Glutamatergic neuron (in vitro differentiated cells): Measurements from ENCODE around the gene CFAP298. TPM values are rescaled to one million over a fixed set of nuclear protein-coding genes. Genes with fewer than 3 reads are reported as not detected.

ENCODE experiments used
- DNase-seq: peaks from one replicate; pipeline ENCODE4 v3.0.0; 2022
- H3K27ac Mint-ChIP-seq: one replicate; pipeline ENCODE4 v1.8.0; 2020; ENCODE audit warnings: mild to moderate bottlenecking, mixed read lengths, inconsistent platforms; ENCODE audit not compliant: unreplicated experiment
- H3K27me3 Mint-ChIP-seq: one replicate; pipeline ENCODE4 v1.8.0; 2020; ENCODE audit warnings: mild to moderate bottlenecking, moderate library complexity, mixed read lengths, inconsistent platforms; ENCODE audit not compliant: unreplicated experiment
- H3K36me3 Mint-ChIP-seq: one replicate; pipeline ENCODE4 v1.8.0; 2020; ENCODE audit warnings: mild to moderate bottlenecking, mixed read lengths, inconsistent platforms; ENCODE audit not compliant: unreplicated experiment
- H3K4me1 Mint-ChIP-seq: one replicate; pipeline ENCODE4 v1.8.0; 2020; ENCODE audit warnings: mild to moderate bottlenecking, low read depth, mixed read lengths, inconsistent platforms; ENCODE audit not compliant: unreplicated experiment
- H3K4me3 Mint-ChIP-seq: one replicate; pipeline ENCODE4 v1.8.0; 2020; ENCODE audit warnings: mild to moderate bottlenecking, mixed read lengths, inconsistent platforms; ENCODE audit not compliant: unreplicated experiment
- H3K9me3 Mint-ChIP-seq: one replicate; pipeline ENCODE4 v1.8.0; 2020; ENCODE audit warnings: mild to moderate bottlenecking, moderate library complexity, mixed read lengths, inconsistent platforms; ENCODE audit not compliant: unreplicated experiment
- CTCF ChIP-seq: fragments of 200-600 bp; sonication (generic); IDR thresholded peaks from one replicate; pipeline ENCODE4 v1.5.0; 2021; ENCODE audit not compliant: partially characterized antibody, unreplicated experiment
- total RNA-seq: library from RNA; stranded (reverse); fragmentation: NEBNext Ultra II Directional; extraction: Animal tissue kit (Norgen Biotek cat#: 25700); gene quantifications from one replicate; pipeline ENCODE4 v1.2.1, GENCODE V29; 2021; ENCODE audit not compliant: unreplicated experiment

Gene CFAP298
- total RNA-seq, 1 donor from 2014 or later, result 124 TPM

DNA sequence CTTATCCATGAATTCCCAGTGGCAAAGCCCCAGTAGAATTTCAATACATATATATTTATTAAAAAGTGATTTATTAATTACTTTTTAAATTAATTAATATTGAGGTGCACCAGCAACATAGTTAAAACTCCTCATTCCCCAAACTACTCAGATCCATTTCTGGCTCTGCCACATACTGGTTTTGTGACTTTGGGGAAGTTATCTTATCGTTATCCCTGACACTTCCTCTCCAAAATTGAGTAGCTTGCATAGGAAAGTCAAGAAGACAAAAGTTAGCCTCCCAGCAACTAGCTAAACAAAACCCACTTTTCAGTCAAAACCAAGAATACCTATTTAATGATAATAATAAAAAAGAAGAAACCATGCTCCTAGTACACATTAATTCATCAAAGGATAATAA, 62.7 kb downstream of the CFAP298 start:
- TF ChIP-seq CTCF, result no peak
- no peak overlapping the region for H3K4me3 Mint-ChIP-seq
- H3K36me3 Mint-ChIP-seq, result no peaks in the 10 kb centered on the region
- no peak overlapping the region for H3K27ac Mint-ChIP-seq
- H3K4me1 Mint-ChIP-seq, result no peaks in the 10 kb centered on the region
- no peaks in the 10 kb centered on the region for H3K9me3 Mint-ChIP-seq
- no peak for DNase-seq
- no peaks in the 10 kb centered on the region for H3K27me3 Mint-ChIP-seq

Other genes starting within 250 kb of the CFAP298 start
- 15.5 TPM for gene URB1, start 219.4 kb downstream of the CFAP298 start, total RNA-seq
- 2.5 TPM for gene EVA1C, start 199.7 kb downstream of the CFAP298 start, total RNA-seq
- gene TCP10L, start 26.9 kb downstream of the CFAP298 start, total RNA-seq, result 31.0 TPM
- gene SYNJ1, start 115.6 kb upstream of the CFAP298 start, total RNA-seq, result 36.8 TPM
- gene PAXBP1, start 159.4 kb upstream of the CFAP298 start, total RNA-seq, result 107 TPM